GM18519 (cell line): ENCODE results near the gene CCDC122.

Experiments used
- ATAC-seq: cut with Tn5 transposase; IDR thresholded peaks from one replicate; pipeline ENCODE4 v1.9.1; 2021; ENCODE audit warnings: mild to moderate bottlenecking, moderate library complexity; ENCODE audit not compliant: unreplicated experiment, low FRiP score

CCDC122 gene

GRCh38 chr13:43878892-43879754 is at the start of gene CCDC122:
Gene CCDC122, minus strand, starts transcription at chr13:43879740. Its CDS starts 10,364 bp downstream, at chr13:43869376.
- peak; percentile 45 for ATAC-seq

GRCh38 chr13:43924549-43925245 is 45.2 kb upstream of the CCDC122 start:
- peak; percentile 77 for ATAC-seq

GRCh38 chr13:43920965-43921674 is 41.6 kb upstream of the CCDC122 start:
- ATAC-seq, result no peak

- ATAC-seq, result no peak
These were observed 39.1 kb upstream of the CCDC122 start for GRCh38 chr13:43918636-43919035.

- no peak for ATAC-seq
These were observed 37.3 kb upstream of the CCDC122 start for GRCh38 chr13:43916828-43917227.

- no peak for ATAC-seq
These were observed 35.9 kb upstream of the CCDC122 start for GRCh38 chr13:43915451-43915850.

GRCh38 chr13:43911871-43912270 is 32.3 kb upstream of the CCDC122 start:
- ATAC-seq, result no peak

GRCh38 chr13:43911278-43911677 is 31.7 kb upstream of the CCDC122 start:
- no peak for ATAC-seq

- ATAC-seq, result no peak
These were observed 31.3 kb upstream of the CCDC122 start for GRCh38 chr13:43910856-43911255.

GRCh38 chr13:43908156-43909126 is 28.9 kb upstream of the CCDC122 start:
- no peak for ATAC-seq

- ATAC-seq, result peak; percentile 46
These were observed 26.0 kb upstream of the CCDC122 start for GRCh38 chr13:43905435-43906031.

- no peak for ATAC-seq
These were observed 16.4 kb upstream of the CCDC122 start for GRCh38 chr13:43895940-43896339.

GRCh38 chr13:43894438-43894837 is 14.9 kb upstream of the CCDC122 start:
- ATAC-seq, result no peak

GRCh38 chr13:43884222-43884621 is 4.7 kb upstream of the CCDC122 start:
- ATAC-seq, result no peak

GRCh38 chr13:43883631-43884030 is 4.1 kb upstream of the CCDC122 start:
- ATAC-seq, result no peak

GRCh38 chr13:43881580-43881979 is 2.0 kb upstream of the CCDC122 start:
- no peak for ATAC-seq

- ATAC-seq, result no peak
These were observed 1.4 kb upstream of the CCDC122 start for GRCh38 chr13:43880926-43881325.

GRCh38 chr13:43880214-43880855 is 795 bp upstream of the CCDC122 start:
- ATAC-seq, result no peak

- ATAC-seq, result peak; percentile 21
These were observed 228 bp upstream of the CCDC122 start, which contains the start of gene LACC1 for GRCh38 chr13:43879755-43880181. Gene LACC1, plus strand, starts transcription at chr13:43879904. Its CDS starts 1,082 bp downstream, at chr13:43880986.
